ENCODE results near the gene ERBB3.
"Not testable (repeated sequence)": the region's sequence is repeated elsewhere in the genome, so short reads cannot be mapped to it uniquely, and the experiment has no call there.

The ERBB3 gene

GRCh38 chr12:56046027-56046780 lies 33.8 kb upstream of the ERBB3 start:
- Histone ChIP-seq H2AK5ac (ENCODE audit: low read length) (no peak overlapping the region), H3K4me3 (ENCODE audit: low read length) (no peak overlapping the region), H3K79me2 (ENCODE audit: control insufficient read depth, insufficient read depth, low read length) (peaks cover 16% of the 10 kb centered on the region), H2BK120ac (ENCODE audit: low read depth, low read length) (no peak overlapping the region), H4K5ac (ENCODE audit: low read length) (no peak overlapping the region), H3K23ac (ENCODE audit: low read length) (no peak overlapping the region), H4K8ac (ENCODE audit: low read depth, low read length) (no peak overlapping the region), H3K4me1 (ENCODE audit: control insufficient read depth, low read depth, low read length) (no peaks in the 10 kb centered on the region), H3K27ac (ENCODE audit: low read depth, low read length) (no peak overlapping the region), H3K36me3 (ENCODE audit: control insufficient read depth, insufficient read depth, low read length) (peaks cover 4% of the 10 kb centered on the region), H3K56ac (ENCODE audit: low read length) (no peak overlapping the region), H2BK5ac (ENCODE audit: low read length) (no peak overlapping the region), H3K4me2 (ENCODE audit: low read length) (no peak overlapping the region), H3K9ac (ENCODE audit: low read length) (no peak overlapping the region), H3K4ac (ENCODE audit: low read depth, low read length) (no peak overlapping the region), H3K79me1 (ENCODE audit: low read length) (peaks cover 1% of the 10 kb centered on the region), H3K18ac (ENCODE audit: low read length) (no peak overlapping the region), H2BK15ac (replicated peaks; ENCODE audit: low read depth) (no peak overlapping the region), H3K27me3 (ENCODE audit: insufficient read depth, low read length, poor library complexity) (no peaks in the 10 kb centered on the region)
- no peak for DNase-seq
- no CpG with 5 or more reads among the region's 9 CpGs for WGBS (ENCODE audit: extremely low coverage, insufficient coverage, low lambda C conversion rate)

GRCh38 chr12:56053407-56053893 lies 26.5 kb upstream of the ERBB3 start:
- no peak for DNase-seq

GRCh38 chr12:56059964-56060363 lies 20.0 kb upstream of the ERBB3 start:
- H3K4me2 ChIP-seq (ENCODE audit: low read length); H3K27me3 ChIP-seq (ENCODE audit: insufficient read depth, low read length, poor library complexity); H3K9ac ChIP-seq (ENCODE audit: low read length); H3K27ac ChIP-seq (ENCODE audit: low read depth, low read length); H3K23ac ChIP-seq (ENCODE audit: low read length); H3K79me2 ChIP-seq (ENCODE audit: control insufficient read depth, insufficient read depth, low read length); H2AK5ac ChIP-seq (ENCODE audit: low read length); H3K4ac ChIP-seq (ENCODE audit: low read depth, low read length); H3K36me3 ChIP-seq (ENCODE audit: control insufficient read depth, insufficient read depth, low read length); H3K4me3 ChIP-seq (ENCODE audit: low read length); H4K5ac ChIP-seq (ENCODE audit: low read length); H2BK15ac ChIP-seq (replicated peaks; ENCODE audit: low read depth); H2BK5ac ChIP-seq (ENCODE audit: low read length); H3K4me1 ChIP-seq (ENCODE audit: control insufficient read depth, low read depth, low read length); H3K79me1 ChIP-seq (ENCODE audit: low read length); H2BK120ac ChIP-seq (ENCODE audit: low read depth, low read length); H4K8ac ChIP-seq (ENCODE audit: low read depth, low read length); H3K56ac ChIP-seq (ENCODE audit: low read length); H3K18ac ChIP-seq (ENCODE audit: low read length): not testable (repeated sequence)
- peak; percentile 73 for DNase-seq
- no CpG with 5 or more reads among the region's 8 CpGs for WGBS (ENCODE audit: extremely low coverage, insufficient coverage, low lambda C conversion rate)

More at GRCh38 chr12:56053407-56053893, 26.5 kb upstream of the ERBB3 start:
- no peaks in the 10 kb centered on the region for H3K27me3 ChIP-seq (ENCODE audit: insufficient read depth, low read length, poor library complexity)
- no peak overlapping the region for H2BK15ac ChIP-seq (replicated peaks; ENCODE audit: low read depth)
- H3K9ac ChIP-seq (ENCODE audit: low read length): no peak overlapping the region
- H3K79me2 ChIP-seq (ENCODE audit: control insufficient read depth, insufficient read depth, low read length): no peaks in the 10 kb centered on the region
- no peak overlapping the region for H3K4me3 ChIP-seq (ENCODE audit: low read length)
- no peak overlapping the region for H2AK5ac ChIP-seq (ENCODE audit: low read length)
- H3K36me3 ChIP-seq (ENCODE audit: control insufficient read depth, insufficient read depth, low read length): no peaks in the 10 kb centered on the region
- no peak overlapping the region for H3K27ac ChIP-seq (ENCODE audit: low read depth, low read length)
- H3K4ac ChIP-seq (ENCODE audit: low read depth, low read length): no peak overlapping the region
- no peaks in the 10 kb centered on the region for H3K79me1 ChIP-seq (ENCODE audit: low read length)
- no CpG with 5 or more reads among the region's 6 CpGs for WGBS (ENCODE audit: extremely low coverage, insufficient coverage, low lambda C conversion rate)
- H3K4me2 ChIP-seq (ENCODE audit: low read length): no peak overlapping the region
- H3K4me1 ChIP-seq (ENCODE audit: control insufficient read depth, low read depth, low read length): no peaks in the 10 kb centered on the region
- H4K5ac ChIP-seq (ENCODE audit: low read length): no peak overlapping the region
- no peak overlapping the region for H3K56ac ChIP-seq (ENCODE audit: low read length)
- no peak overlapping the region for H2BK5ac ChIP-seq (ENCODE audit: low read length)
- no peak overlapping the region for H3K18ac ChIP-seq (ENCODE audit: low read length)
- no peak overlapping the region for H3K23ac ChIP-seq (ENCODE audit: low read length)
- H2BK120ac ChIP-seq (ENCODE audit: low read depth, low read length): no peak overlapping the region
- H4K8ac ChIP-seq (ENCODE audit: low read depth, low read length): no peak overlapping the region

GRCh38 chr12:56061982-56062381 lies 18.0 kb upstream of the ERBB3 start:
- no peak for DNase-seq
- H2AK5ac ChIP-seq (ENCODE audit: low read length): no peak overlapping the region

DNA sequence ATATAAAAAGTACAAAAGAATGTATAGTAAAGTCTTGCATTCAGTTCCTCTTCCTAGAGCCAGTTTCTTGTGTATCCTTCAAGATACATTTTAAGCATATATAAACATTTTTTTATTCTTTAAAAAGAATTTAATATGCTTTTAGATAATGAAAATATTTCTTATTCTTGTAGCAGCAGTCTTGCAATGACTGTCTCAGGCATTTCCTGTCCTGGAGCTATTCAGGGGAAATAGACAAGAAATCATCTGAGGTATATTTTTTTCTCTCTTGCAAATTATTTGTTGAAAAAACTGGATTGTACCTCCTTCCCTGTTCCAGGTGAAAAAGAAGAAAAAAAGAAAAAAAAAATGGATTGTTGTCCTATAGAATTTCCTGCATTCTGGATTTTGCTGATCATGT lies 17.0 kb upstream of the ERBB3 start:
- H3K9ac ChIP-seq (ENCODE audit: low read length): no peak overlapping the region
- no peaks in the 10 kb centered on the region for H3K27me3 ChIP-seq (ENCODE audit: insufficient read depth, low read length, poor library complexity)
- H4K8ac ChIP-seq (ENCODE audit: low read depth, low read length): no peak overlapping the region
- no peaks in the 10 kb centered on the region for H3K79me2 ChIP-seq (ENCODE audit: control insufficient read depth, insufficient read depth, low read length)
- H3K4me3 ChIP-seq (ENCODE audit: low read length): no peak overlapping the region
- H3K36me3 ChIP-seq (ENCODE audit: control insufficient read depth, insufficient read depth, low read length): no peaks in the 10 kb centered on the region
- H3K4me2 ChIP-seq (ENCODE audit: low read length): no peak overlapping the region
- H2AK5ac ChIP-seq (ENCODE audit: low read length): no peak overlapping the region
- no peak overlapping the region for H4K5ac ChIP-seq (ENCODE audit: low read length)
- H2BK120ac ChIP-seq (ENCODE audit: low read depth, low read length): no peak overlapping the region
- H3K18ac ChIP-seq (ENCODE audit: low read length): no peak overlapping the region
- H3K4me1 ChIP-seq (ENCODE audit: control insufficient read depth, low read depth, low read length): no peaks in the 10 kb centered on the region
- no peak overlapping the region for H2BK15ac ChIP-seq (replicated peaks; ENCODE audit: low read depth)
- no peaks in the 10 kb centered on the region for H3K79me1 ChIP-seq (ENCODE audit: low read length)
- H2BK5ac ChIP-seq (ENCODE audit: low read length): no peak overlapping the region
- H3K4ac ChIP-seq (ENCODE audit: low read depth, low read length): no peak overlapping the region
- no peak overlapping the region for H3K56ac ChIP-seq (ENCODE audit: low read length)
- no peak for DNase-seq
- H3K23ac ChIP-seq (ENCODE audit: low read length): no peak overlapping the region
- no peak overlapping the region for H3K27ac ChIP-seq (ENCODE audit: low read depth, low read length)

More at GRCh38 chr12:56061982-56062381, 18.0 kb upstream of the ERBB3 start:
- Histone ChIP-seq H3K56ac (ENCODE audit: low read length) (no peak overlapping the region), H3K23ac (ENCODE audit: low read length) (no peak overlapping the region), H3K18ac (ENCODE audit: low read length) (no peak overlapping the region), H3K36me3 (ENCODE audit: control insufficient read depth, insufficient read depth, low read length) (no peaks in the 10 kb centered on the region), H3K79me2 (ENCODE audit: control insufficient read depth, insufficient read depth, low read length) (no peaks in the 10 kb centered on the region), H3K27ac (ENCODE audit: low read depth, low read length) (no peak overlapping the region), H3K9ac (ENCODE audit: low read length) (no peak overlapping the region), H3K4me2 (ENCODE audit: low read length) (no peak overlapping the region), H3K79me1 (ENCODE audit: low read length) (no peaks in the 10 kb centered on the region), H3K4me1 (ENCODE audit: control insufficient read depth, low read depth, low read length) (no peaks in the 10 kb centered on the region), H4K8ac (ENCODE audit: low read depth, low read length) (no peak overlapping the region), H2BK120ac (ENCODE audit: low read depth, low read length) (no peak overlapping the region), H4K5ac (ENCODE audit: low read length) (no peak overlapping the region), H2BK15ac (replicated peaks; ENCODE audit: low read depth) (no peak overlapping the region), H3K27me3 (ENCODE audit: insufficient read depth, low read length, poor library complexity) (no peaks in the 10 kb centered on the region), H3K4ac (ENCODE audit: low read depth, low read length) (no peak overlapping the region), H3K4me3 (ENCODE audit: low read length) (no peak overlapping the region), H2BK5ac (ENCODE audit: low read length) (no peak overlapping the region)
- no CpG with 5 or more reads among the region's 5 CpGs for WGBS (ENCODE audit: extremely low coverage, insufficient coverage, low lambda C conversion rate)

GRCh38 chr12:56071648-56072047 lies 8.3 kb upstream of the ERBB3 start:
- H3K79me1 ChIP-seq (ENCODE audit: low read length): no peaks in the 10 kb centered on the region
- no CpG with 5 or more reads among the region's 4 CpGs for WGBS (ENCODE audit: extremely low coverage, insufficient coverage, low lambda C conversion rate)

More at GRCh38 chr12:56071648-56072047, 8.3 kb upstream of the ERBB3 start:
- Histone ChIP-seq H3K4me1 (ENCODE audit: control insufficient read depth, low read depth, low read length) (no peaks in the 10 kb centered on the region), H2BK15ac (replicated peaks; ENCODE audit: low read depth) (no peak overlapping the region), H3K79me2 (ENCODE audit: control insufficient read depth, insufficient read depth, low read length) (no peaks in the 10 kb centered on the region), H3K27me3 (ENCODE audit: insufficient read depth, low read length, poor library complexity) (no peaks in the 10 kb centered on the region), H3K23ac (ENCODE audit: low read length) (no peak overlapping the region), H3K4ac (ENCODE audit: low read depth, low read length) (no peak overlapping the region), H2BK5ac (ENCODE audit: low read length) (no peak overlapping the region), H3K27ac (ENCODE audit: low read depth, low read length) (no peak overlapping the region), H4K8ac (ENCODE audit: low read depth, low read length) (no peak overlapping the region), H3K36me3 (ENCODE audit: control insufficient read depth, insufficient read depth, low read length) (no peaks in the 10 kb centered on the region), H2AK5ac (ENCODE audit: low read length) (no peak overlapping the region), H4K5ac (ENCODE audit: low read length) (no peak overlapping the region), H3K18ac (ENCODE audit: low read length) (no peak overlapping the region), H3K4me2 (ENCODE audit: low read length) (no peak overlapping the region), H3K9ac (ENCODE audit: low read length) (no peak overlapping the region), H3K56ac (ENCODE audit: low read length) (no peak overlapping the region), H3K4me3 (ENCODE audit: low read length) (no peak overlapping the region), H2BK120ac (ENCODE audit: low read depth, low read length) (no peak overlapping the region)
- DNase-seq: no peak
